Calu3 (cell line): ENCODE measurements around the gene HYOU1. TPM values are rescaled to one million over a fixed set of nuclear protein-coding genes. Genes with fewer than 3 reads are reported as not detected.

Experiments
- BruUV-seq: library from RNA; stranded (reverse); fragments of 400-500 nt; replicated peaks from 2 replicates; lab custom pipeline; 2021; lab: Mats Ljungman, UMichigan
- CTCF ChIA-PET: fragments of 300-600 bp; sonication (Branson Sonifier 250); formaldehyde crosslinking; loops from one replicate; lab custom pipeline; 2022; ENCODE audit warnings: antibody characterized with exemption; lab: Charles Lee
- DNase-seq: peaks from one replicate; pipeline ENCODE4 v3.0.0; 2022
- H3K27ac Mint-ChIP-seq: one replicate; pipeline ENCODE4 v1.8.0; 2022; ENCODE audit warnings: mixed read lengths; ENCODE audit not compliant: unreplicated experiment
- H3K27me3 Mint-ChIP-seq: one replicate; pipeline ENCODE4 v1.8.0; 2022; ENCODE audit warnings: mixed read lengths; ENCODE audit not compliant: unreplicated experiment
- H3K36me3 Mint-ChIP-seq: one replicate; pipeline ENCODE4 v1.8.0; 2022; ENCODE audit warnings: mild to moderate bottlenecking, moderate library complexity, mixed read lengths; ENCODE audit not compliant: insufficient read depth, unreplicated experiment
- H3K4me1 Mint-ChIP-seq: one replicate; pipeline ENCODE4 v1.8.0; 2022; ENCODE audit warnings: mild to moderate bottlenecking, low read depth, mixed read lengths; ENCODE audit not compliant: unreplicated experiment
- H3K4me3 Mint-ChIP-seq: one replicate; pipeline ENCODE4 v1.8.0; 2022; ENCODE audit warnings: mild to moderate bottlenecking, low read depth, moderate library complexity, mixed read lengths; ENCODE audit not compliant: unreplicated experiment
- H3K9me3 Mint-ChIP-seq: one replicate; pipeline ENCODE4 v1.8.0; 2022; ENCODE audit warnings: low read depth, mixed read lengths; ENCODE audit not compliant: unreplicated experiment
- intact Hi-C: fragments of 100-400 bp; cut with micrococcal nuclease; formaldehyde crosslinking; loops from one replicate; pipeline ENCODE4 v1.10.0; 2022; ENCODE audit not compliant: unreplicated experiment
- total RNA-seq: library from RNA; stranded (reverse); gene quantifications from 2 replicates; pipeline ENCODE4 v1.2.3, GENCODE V29; 2022
- TF ChIP-seq, protein P1 (sequence below): fragments of 200-600 bp; IDR thresholded peaks from one replicate; pipeline ENCODE4 v1.8.0; 2022; ENCODE audit warnings: antibody characterized with exemption; ENCODE audit not compliant: unreplicated experiment

HYOU1 gene
- total RNA-seq, 1 experiment from 2014 or later = 180 TPM

DNA sequence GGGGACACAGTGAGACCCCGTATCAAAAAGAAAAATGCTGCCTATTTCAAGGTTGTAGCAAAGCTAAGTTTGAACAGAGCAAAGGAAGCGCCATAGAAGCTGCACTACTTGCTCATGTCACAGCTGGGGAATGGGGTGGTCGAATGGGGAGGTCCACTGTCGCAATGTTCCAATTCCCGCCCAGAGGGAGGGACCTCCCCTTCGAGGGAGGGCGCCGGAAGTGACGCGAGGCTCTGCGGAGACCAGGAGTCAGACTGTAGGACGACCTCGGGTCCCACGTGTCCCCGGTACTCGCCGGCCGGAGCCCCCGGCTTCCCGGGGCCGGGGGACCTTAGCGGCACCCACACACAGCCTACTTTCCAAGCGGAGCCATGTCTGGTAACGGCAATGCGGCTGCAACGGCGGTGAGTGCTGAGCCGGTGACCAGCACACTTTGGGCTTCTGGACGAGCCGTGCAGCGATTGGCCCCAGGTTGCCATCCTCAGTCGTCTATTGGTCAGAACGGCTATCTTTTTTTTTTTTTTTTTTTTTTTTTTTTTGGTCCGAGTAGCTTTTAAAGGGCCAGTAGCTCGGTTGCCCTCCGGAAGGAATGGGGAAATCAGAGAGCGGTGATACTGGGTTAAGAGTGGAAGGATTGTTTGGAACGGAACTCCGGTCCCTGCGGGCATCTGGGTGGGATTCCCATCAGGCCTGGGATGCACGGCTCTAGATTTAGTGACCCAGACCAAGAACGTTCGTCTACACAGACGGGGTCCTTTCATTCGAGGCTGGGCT lies 27.8 kb upstream of the HYOU1 start, which contains the start of gene HMBS:
Gene HMBS (plus strand): TSS at position 219 of the 774 bp plus-strand sequence. CDS start 153 bp downstream, at position 372.
- no peaks in the 10 kb centered on the region for H3K9me3 Mint-ChIP-seq

DNA sequence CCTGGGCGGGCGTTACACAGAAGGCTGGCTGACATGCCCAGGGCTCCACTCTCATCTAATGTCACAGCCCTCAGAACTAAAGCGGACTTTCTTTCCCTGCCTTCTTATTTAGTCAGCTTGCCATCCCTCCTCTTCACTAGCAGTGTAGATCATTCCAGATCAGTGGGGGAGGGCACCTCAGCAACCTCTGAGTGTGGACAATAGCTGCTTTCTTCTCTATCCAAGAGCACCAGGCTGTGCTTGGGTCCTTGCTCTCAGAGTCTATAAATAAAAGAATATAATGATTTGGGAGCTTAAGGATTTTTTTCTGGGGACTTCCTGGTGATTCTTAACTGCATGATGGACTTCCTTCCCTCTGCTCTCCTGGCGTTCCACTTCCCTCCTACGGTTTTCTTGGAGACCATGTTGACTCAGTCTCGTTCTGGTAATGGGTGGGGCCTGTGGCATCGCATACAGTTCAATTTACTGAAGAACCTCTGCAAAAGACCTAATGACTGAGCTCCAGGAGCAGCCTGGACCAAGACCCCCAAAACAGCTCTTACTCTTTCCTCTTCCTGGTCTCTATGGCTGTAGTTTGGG lies 24.8 kb upstream of the HYOU1 start:
- Mint-ChIP-seq H3K27me3 (no peaks in the 10 kb centered on the region), H3K27ac (no peak overlapping the region), H3K9me3 (no peaks in the 10 kb centered on the region), H3K4me1 (no peaks in the 10 kb centered on the region), H3K36me3 (peaks cover 28% of the 10 kb centered on the region), H3K4me3 (no peak overlapping the region)
- CTCF ChIA-PET = no interaction called here
- intact Hi-C loops = no loop called here
- TF ChIP-seq, protein P1, sequence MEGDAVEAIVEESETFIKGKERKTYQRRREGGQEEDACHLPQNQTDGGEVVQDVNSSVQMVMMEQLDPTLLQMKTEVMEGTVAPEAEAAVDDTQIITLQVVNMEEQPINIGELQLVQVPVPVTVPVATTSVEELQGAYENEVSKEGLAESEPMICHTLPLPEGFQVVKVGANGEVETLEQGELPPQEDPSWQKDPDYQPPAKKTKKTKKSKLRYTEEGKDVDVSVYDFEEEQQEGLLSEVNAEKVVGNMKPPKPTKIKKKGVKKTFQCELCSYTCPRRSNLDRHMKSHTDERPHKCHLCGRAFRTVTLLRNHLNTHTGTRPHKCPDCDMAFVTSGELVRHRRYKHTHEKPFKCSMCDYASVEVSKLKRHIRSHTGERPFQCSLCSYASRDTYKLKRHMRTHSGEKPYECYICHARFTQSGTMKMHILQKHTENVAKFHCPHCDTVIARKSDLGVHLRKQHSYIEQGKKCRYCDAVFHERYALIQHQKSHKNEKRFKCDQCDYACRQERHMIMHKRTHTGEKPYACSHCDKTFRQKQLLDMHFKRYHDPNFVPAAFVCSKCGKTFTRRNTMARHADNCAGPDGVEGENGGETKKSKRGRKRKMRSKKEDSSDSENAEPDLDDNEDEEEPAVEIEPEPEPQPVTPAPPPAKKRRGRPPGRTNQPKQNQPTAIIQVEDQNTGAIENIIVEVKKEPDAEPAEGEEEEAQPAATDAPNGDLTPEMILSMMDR = no peak
- BruUV-seq = no TSS peak
- DNase-seq = no peak

More for the DNA sequence above, 27.8 kb upstream of the HYOU1 start, which contains the start of gene HMBS:
- no TSS peak for BruUV-seq
- H3K27me3 Mint-ChIP-seq = no peaks in the 10 kb centered on the region
- intact Hi-C loops = no loop called here
- peak; percentile 86 for DNase-seq
- H3K4me1 Mint-ChIP-seq = no peaks in the 10 kb centered on the region
- H3K36me3 Mint-ChIP-seq = peaks cover 26% of the 10 kb centered on the region
- TF ChIP-seq, protein P1 = no peak
- CTCF ChIA-PET = interaction anchor here (0.6 to 1.0 kb wide), 7 partner anchors 10 to 763 kb away, joined by 3 to 5 read pairs (median 3); partner anchors contain the start of gene CBL
- H3K4me3 Mint-ChIP-seq = peak within 1 kb of the TSS; percentile 80
- H3K27ac Mint-ChIP-seq = peak within 1 kb of the TSS; percentile 71

DNA sequence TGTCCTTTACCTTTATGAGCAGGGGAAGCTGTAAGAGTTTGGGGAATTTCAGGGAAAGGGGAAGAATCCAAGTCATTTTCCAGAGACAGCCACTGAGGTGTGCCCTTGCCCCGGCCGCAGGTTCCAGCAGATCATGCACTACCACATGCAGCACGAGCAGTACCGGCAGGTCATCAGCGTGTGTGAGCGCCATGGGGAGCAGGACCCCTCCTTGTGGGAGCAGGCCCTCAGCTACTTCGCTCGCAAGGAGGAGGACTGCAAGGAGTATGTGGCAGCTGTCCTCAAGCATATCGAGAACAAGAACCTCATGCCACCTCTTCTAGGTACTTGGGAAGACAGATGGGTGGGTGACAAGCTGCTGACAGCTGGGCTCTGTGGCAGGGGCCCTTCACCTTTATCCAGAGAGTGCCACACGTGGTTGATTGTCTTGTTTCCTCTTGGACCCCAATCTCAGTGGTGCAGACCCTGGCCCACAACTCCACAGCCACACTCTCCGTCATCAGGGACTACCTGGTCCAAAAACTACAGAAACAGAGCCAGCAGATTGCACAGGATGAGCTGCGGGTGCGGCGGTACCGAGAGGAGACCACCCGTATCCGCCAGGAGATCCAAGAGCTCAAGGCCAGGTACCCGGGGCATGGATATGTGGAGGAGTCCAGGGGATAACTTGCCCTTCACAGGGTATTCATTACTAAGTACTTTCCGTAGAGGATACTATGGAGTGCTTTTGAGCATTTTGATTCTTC lies 21.8 kb upstream of the HYOU1 start:
- TF ChIP-seq, protein P1 = no peak
- intact Hi-C loops = no loop called here
- Mint-ChIP-seq H3K27me3 (no peaks in the 10 kb centered on the region), H3K4me1 (no peaks in the 10 kb centered on the region), H3K4me3 (no peak overlapping the region), H3K27ac (no peak overlapping the region), H3K36me3 (peaks cover 13% of the 10 kb centered on the region), H3K9me3 (no peaks in the 10 kb centered on the region)
- BruUV-seq = no TSS peak
- no peak for DNase-seq
- CTCF ChIA-PET = no interaction called here

DNA sequence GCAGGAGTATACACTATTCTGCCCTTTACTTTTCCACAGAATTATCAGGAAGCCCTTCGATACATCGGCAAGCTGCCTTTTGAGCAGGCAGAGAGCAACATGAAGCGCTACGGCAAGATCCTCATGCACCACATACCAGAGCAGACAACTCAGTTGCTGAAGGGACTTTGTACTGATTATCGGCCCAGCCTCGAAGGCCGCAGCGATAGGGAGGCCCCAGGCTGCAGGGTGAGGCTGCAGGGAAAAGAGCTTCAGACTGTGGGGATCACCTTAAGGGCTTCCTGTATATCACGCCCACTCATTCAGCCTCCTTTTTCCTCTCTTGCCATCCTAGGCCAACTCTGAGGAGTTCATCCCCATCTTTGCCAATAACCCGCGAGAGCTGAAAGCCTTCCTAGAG lies 20.8 kb upstream of the HYOU1 start:
- CTCF ChIA-PET = no interaction called here
- intact Hi-C loops = no loop called here
- TF ChIP-seq, protein P1 = no peak
- H3K9me3 Mint-ChIP-seq = no peaks in the 10 kb centered on the region
- no peak for DNase-seq
- H3K4me1 Mint-ChIP-seq = no peaks in the 10 kb centered on the region
- no peak overlapping the region for H3K27ac Mint-ChIP-seq
- H3K27me3 Mint-ChIP-seq = no peaks in the 10 kb centered on the region
- BruUV-seq = no TSS peak
- peaks cover 13% of the 10 kb centered on the region for H3K36me3 Mint-ChIP-seq
- no peak overlapping the region for H3K4me3 Mint-ChIP-seq
